ENCODE measurements around the gene HCN4.

The HCN4 gene

GRCh38 chr15:73319460-73320245, 49.1 kb downstream of the HCN4 start:
- Histone ChIP-seq H3K9me3 (no peaks in the 10 kb centered on the region), H3K4me3 (ENCODE audit: low read depth in 1 of 2, low read length in 1 of 2) (no peak overlapping the region), H3K27ac (no peak overlapping the region), H3K4me1 (ENCODE audit: control insufficient read depth in 1 of 2, insufficient read depth in 1 of 2, low read depth in 1 of 2, low read length in 1 of 2) (no peaks in the 10 kb centered on the region), H3K27me3 (peaks cover 71% of the 10 kb centered on the region), H3K36me3 (no peaks in the 10 kb centered on the region)
- no peak for TF ChIP-seq CTCF (IDR thresholded peaks at IDR 0.05)

GRCh38 chr15:73318463-73319351, 50.1 kb downstream of the HCN4 start:
- Histone ChIP-seq H3K9me3 (no peaks in the 10 kb centered on the region), H3K4me1 (ENCODE audit: control insufficient read depth in 1 of 2, insufficient read depth in 1 of 2, low read depth in 1 of 2, low read length in 1 of 2) (no peaks in the 10 kb centered on the region), H3K36me3 (no peaks in the 10 kb centered on the region), H3K27me3 (peaks cover 75% of the 10 kb centered on the region), H3K27ac (no peak overlapping the region), H3K4me3 (ENCODE audit: low read depth in 1 of 2, low read length in 1 of 2) (no peak overlapping the region)
- TF ChIP-seq CTCF (IDR thresholded peaks at IDR 0.05): no peak

GRCh38 chr15:73317651-73318462, 50.9 kb downstream of the HCN4 start:
- no peak for TF ChIP-seq CTCF (IDR thresholded peaks at IDR 0.05)
- no peaks in the 10 kb centered on the region for H3K4me1 ChIP-seq (ENCODE audit: control insufficient read depth in 1 of 2, insufficient read depth in 1 of 2, low read depth in 1 of 2, low read length in 1 of 2)
- H3K4me3 ChIP-seq (ENCODE audit: low read depth in 1 of 2, low read length in 1 of 2): no peak overlapping the region
- H3K36me3 ChIP-seq: no peaks in the 10 kb centered on the region
- no peak overlapping the region for H3K27ac ChIP-seq
- peaks cover 75% of the 10 kb centered on the region for H3K27me3 ChIP-seq
- no peaks in the 10 kb centered on the region for H3K9me3 ChIP-seq

GRCh38 chr15:73313861-73314260, 54.9 kb downstream of the HCN4 start:
- H3K27ac ChIP-seq: no peak overlapping the region
- no peaks in the 10 kb centered on the region for H3K36me3 ChIP-seq
- TF ChIP-seq CTCF (IDR thresholded peaks at IDR 0.05): no peak
- no peaks in the 10 kb centered on the region for H3K4me1 ChIP-seq (ENCODE audit: control insufficient read depth in 1 of 2, insufficient read depth in 1 of 2, low read depth in 1 of 2, low read length in 1 of 2)
- no peak overlapping the region for H3K4me3 ChIP-seq (ENCODE audit: low read depth in 1 of 2, low read length in 1 of 2)
- peaks cover 48% of the 10 kb centered on the region for H3K27me3 ChIP-seq
- H3K9me3 ChIP-seq: no peaks in the 10 kb centered on the region

- H3K27me3 ChIP-seq: no peaks in the 10 kb centered on the region
- no peak for TF ChIP-seq CTCF (IDR thresholded peaks at IDR 0.05)
- H3K9me3 ChIP-seq: no peaks in the 10 kb centered on the region
- no peak overlapping the region for H3K4me3 ChIP-seq (ENCODE audit: low read depth in 1 of 2, low read length in 1 of 2)
- peaks cover 29 to 30% of the 10 kb centered on the region in 2 experiments for H3K4me1 ChIP-seq (ENCODE audit: control insufficient read depth in 1 of 2, insufficient read depth in 1 of 2, low read depth in 1 of 2, low read length in 1 of 2)
- H3K27ac ChIP-seq: no peak overlapping the region
- no peaks in the 10 kb centered on the region for H3K36me3 ChIP-seq
Observed at GRCh38 chr15:73308305-73308704, 60.5 kb downstream of the HCN4 start.

Data from neutrophil (primary cell).